Astrocyte of the spinal cord (primary cell): ENCODE measurements around the gene SBNO2.

ENCODE experiments used
- DNase-seq: peaks from one replicate; pipeline ENCODE4 v3.0.0; 2011; ENCODE audit warnings: low read depth, low spot score
- H3K4me3 ChIP-seq: 2 replicates; pipeline ENCODE4 v1.5.1; 2011; ENCODE audit warnings: low read depth, mild to moderate bottlenecking, low read length, moderate library complexity
- CTCF ChIP-seq: IDR thresholded peaks from 2 replicates; pipeline ENCODE4 v1.5.1; 2012; ENCODE audit warnings: low read depth, mild to moderate bottlenecking, low read length, inconsistent platforms
- in situ Hi-C: cut with HindIII; loops from 2 replicates; pipeline ENCODE4 v1.10.0; 2017; ENCODE audit warnings: low sequenced_read_pairs

Gene SBNO2

GRCh38 chr19:1220477-1220930 is 46.4 kb upstream of the SBNO2 start:
- H3K4me3 ChIP-seq: no peak overlapping the region
- peak; percentile 20 for TF ChIP-seq CTCF
- no peak for DNase-seq
- in situ Hi-C loops: no loop called here

GRCh38 chr19:1219786-1220476 is 45.9 kb upstream of the SBNO2 start:
- in situ Hi-C loops: no loop called here
- H3K4me3 ChIP-seq: no peak overlapping the region
- TF ChIP-seq CTCF: no peak
- no peak for DNase-seq

- TF ChIP-seq CTCF: no peak
- no peak for DNase-seq
- in situ Hi-C loops: no loop called here
- H3K4me3 ChIP-seq: no peak overlapping the region
These were observed 44.9 kb upstream of the SBNO2 start for GRCh38 chr19:1218751-1219567.

- in situ Hi-C loops: no loop called here
- no peak overlapping the region for H3K4me3 ChIP-seq
- DNase-seq: no peak
- no peak for TF ChIP-seq CTCF
These were observed 43.3 kb upstream of the SBNO2 start for GRCh38 chr19:1217366-1217765.

GRCh38 chr19:1216756-1217155 is 42.7 kb upstream of the SBNO2 start:
- DNase-seq: no peak
- no peak overlapping the region for H3K4me3 ChIP-seq
- no peak for TF ChIP-seq CTCF
- in situ Hi-C loops: no loop called here

- no peak for TF ChIP-seq CTCF
- in situ Hi-C loops: no loop called here
- peak; percentile 23 for DNase-seq
- H3K4me3 ChIP-seq: no peak overlapping the region
These were observed 41.0 kb upstream of the SBNO2 start for GRCh38 chr19:1214862-1215731.
